ENCODE results near the gene EGFLAM. TPM values are rescaled to one million over a fixed set of nuclear protein-coding genes. Genes with fewer than 3 reads are reported as not detected.

The EGFLAM gene
- total and polyA plus RNA-seq, 2 of the 4 experiments (the other 2 are of a cell fraction), result 0.77 to 1.1 TPM

GRCh38 chr5:38347896-38348295 is 89.5 kb downstream of the EGFLAM start:
- Histone ChIP-seq H3K9me3 (ENCODE audit: control insufficient read depth, insufficient read depth, low read length) (no peaks in the 10 kb centered on the region), H3K56ac (ENCODE audit: extremely low read depth, insufficient read depth, low read length) (no peak overlapping the region), H3K36me3 (ENCODE audit: control insufficient read depth, insufficient read depth, low read length) (no peaks in the 10 kb centered on the region), H2BK20ac (ENCODE audit: low read depth, low read length) (no peak overlapping the region), H4K5ac (ENCODE audit: low read depth, low read length) (no peak overlapping the region), H3K14ac (replicated peaks; ENCODE audit: low read depth, low read length) (no peak overlapping the region), H2AFZ (replicated peaks; ENCODE audit: low read length, poor library complexity) (no peak overlapping the region), H3K4me1 (ENCODE audit: control insufficient read depth, insufficient read depth, low read length) (no peaks in the 10 kb centered on the region), H2BK120ac (ENCODE audit: low read depth, low read length) (no peak overlapping the region), H3K79me1 (ENCODE audit: low read depth in 1 of 2, low read length in 2 of 2) (no peaks in the 10 kb centered on the region), H3K9ac (ENCODE audit: low read depth, low read length) (no peak overlapping the region), H2BK5ac (ENCODE audit: low read depth, low read length, poor library complexity, severe bottlenecking) (no peak overlapping the region), H4K91ac (ENCODE audit: insufficient read depth, low read depth, low read length) (no peak overlapping the region), H3K9me1 (ENCODE audit: insufficient read depth, low read length) (no peaks in the 10 kb centered on the region), H3K4ac (ENCODE audit: low read depth, low read length) (no peak overlapping the region), H3K4me3 (ENCODE audit: insufficient read depth, low read depth, low read length) (no peak overlapping the region), H4K8ac (ENCODE audit: low read depth in 2 of 2, low read length in 2 of 2) (no peak overlapping the region), H4K20me1 (ENCODE audit: insufficient read depth, low read length) (no peaks in the 10 kb centered on the region), H3K18ac (ENCODE audit: low read depth, low read length) (no peak overlapping the region), H3K23ac (ENCODE audit: low read depth, low read length) (no peak overlapping the region), H3K27me3 (ENCODE audit: control insufficient read depth, insufficient read depth, low read length) (peaks cover 14% of the 10 kb centered on the region; the same call in 1 of the 2 replicates), H2AK9ac (replicated peaks; ENCODE audit: low read depth, low read length, poor library complexity) (no peak overlapping the region), H2BK15ac (ENCODE audit: low read depth, low read length) (no peak overlapping the region), H3K27ac (ENCODE audit: insufficient read depth, low read length) (no peak overlapping the region), H2AK5ac (ENCODE audit: low read depth, low read length) (no peak overlapping the region), H3K4me2 (ENCODE audit: low read depth, low read length) (no peak overlapping the region)
- 33% methylated on average over 1 of the region's 1 CpG; no CpG with 5 or more reads in 1 of the 2 experiments for WGBS, 2 experiments (ENCODE audit: extremely low coverage in 2 of 2, insufficient read length in 1 of 2)
- in situ Hi-C loops (cut with MboI; ENCODE audit: low sequenced_read_pairs), result no loop called here
- intact Hi-C loops (cut with micrococcal nuclease), result no loop called here
- no peak for ATAC-seq (ENCODE audit: low read depth)
- dilution Hi-C loops (cut with HindIII; ENCODE audit: low sequenced_read_pairs, unreplicated experiment), result no loop called here
- CTCF ChIA-PET, result no interaction called here
- TF ChIP-seq RCOR1 (IDR thresholded peaks at IDR 0.05; ENCODE audit: insufficient replicate concordance, low read length) (no peak), CHD1 (IDR thresholded peaks at IDR 0.05; ENCODE audit: low read depth, low read length) (no peak), MAFK (IDR thresholded peaks at IDR 0.05; ENCODE audit: low read depth, low read length) (no peak), ELK1 (IDR thresholded peaks at IDR 0.05; ENCODE audit: borderline replicate concordance, low read depth, low read length) (no peak), RFX5 (IDR thresholded peaks at IDR 0.05; ENCODE audit: low read depth, low read length) (no peak), POLR2A (IDR thresholded peaks at IDR 0.05; ENCODE audit: low read depth, low read length) (no peak), BHLHE40 (IDR thresholded peaks at IDR 0.05; ENCODE audit: low read depth, low read length) (no peak), RAD21 (IDR thresholded peaks at IDR 0.05; ENCODE audit: low read length) (no peak), MXI1 (IDR thresholded peaks at IDR 0.05; ENCODE audit: borderline replicate concordance, low read depth, low read length) (no peak), CEBPB (IDR thresholded peaks at IDR 0.05; ENCODE audit: low read depth, low read length) (no peak), CTCF (conservative IDR thresholded peaks at IDR 0.05; ENCODE audit: low read depth, low read length) (no peak), FOS (IDR thresholded peaks at IDR 0.05; ENCODE audit: low read depth, low read length) (no peak), SMC3 (IDR thresholded peaks at IDR 0.05; ENCODE audit: low read depth, low read length) (no peak), USF2 (IDR thresholded peaks at IDR 0.05; ENCODE audit: low read depth, low read length) (no peak), MAZ (IDR thresholded peaks at IDR 0.05; ENCODE audit: borderline replicate concordance, low read depth, low read length) (no peak), NFE2L2 (IDR thresholded peaks at IDR 0.05; ENCODE audit: low read depth, low read length) (no peak)
- POLR2A ChIA-PET (ENCODE audit: unreplicated experiment), result no interaction called here
- DNase-seq, result no peak
- BruUV-seq (replicated peaks), result no TSS peak

All from IMR-90 (cell line).